Islet of Langerhans (tissue), 1 donor: ENCODE results near the gene CAMTA2.

ENCODE experiments used
- FAIRE-seq: peaks from one replicate; lab custom pipeline; 2011; peaks lifted over from hg19 to GRCh38; lab: Jason Lieb, UNC

CAMTA2 gene

GRCh38 chr17:4969047-4969550, 18.4 kb downstream of the CAMTA2 start:
- no peak for FAIRE-seq

DNA sequence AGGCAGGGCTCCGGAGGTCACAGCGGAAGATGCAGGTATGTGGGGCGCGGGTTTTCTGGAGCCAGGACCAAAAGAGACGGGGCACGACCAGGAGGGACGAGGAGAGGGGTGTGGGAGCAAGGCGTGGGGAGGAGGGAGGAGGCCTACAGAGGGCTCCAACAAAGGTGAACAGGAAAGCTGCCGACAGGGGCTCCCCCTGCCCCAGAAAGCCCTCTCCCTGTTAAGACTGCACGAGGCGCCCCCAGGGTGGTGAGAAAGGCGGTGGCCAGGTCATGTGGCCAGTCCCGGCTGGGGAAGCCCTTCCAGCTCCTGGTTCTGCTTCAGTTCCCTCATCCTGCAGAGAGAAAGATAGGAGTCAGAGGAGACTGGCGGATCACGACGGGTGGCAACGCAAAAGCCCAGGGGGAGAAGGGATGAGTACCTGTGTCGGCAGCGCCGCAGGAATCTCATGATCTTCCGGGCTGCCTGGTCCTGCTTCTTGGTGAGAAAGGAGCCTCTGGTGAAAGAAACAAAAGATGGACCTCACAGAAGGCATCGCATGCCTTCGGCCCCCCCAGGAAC, 18.9 kb downstream of the CAMTA2 start:
- FAIRE-seq, result no peak

DNA sequence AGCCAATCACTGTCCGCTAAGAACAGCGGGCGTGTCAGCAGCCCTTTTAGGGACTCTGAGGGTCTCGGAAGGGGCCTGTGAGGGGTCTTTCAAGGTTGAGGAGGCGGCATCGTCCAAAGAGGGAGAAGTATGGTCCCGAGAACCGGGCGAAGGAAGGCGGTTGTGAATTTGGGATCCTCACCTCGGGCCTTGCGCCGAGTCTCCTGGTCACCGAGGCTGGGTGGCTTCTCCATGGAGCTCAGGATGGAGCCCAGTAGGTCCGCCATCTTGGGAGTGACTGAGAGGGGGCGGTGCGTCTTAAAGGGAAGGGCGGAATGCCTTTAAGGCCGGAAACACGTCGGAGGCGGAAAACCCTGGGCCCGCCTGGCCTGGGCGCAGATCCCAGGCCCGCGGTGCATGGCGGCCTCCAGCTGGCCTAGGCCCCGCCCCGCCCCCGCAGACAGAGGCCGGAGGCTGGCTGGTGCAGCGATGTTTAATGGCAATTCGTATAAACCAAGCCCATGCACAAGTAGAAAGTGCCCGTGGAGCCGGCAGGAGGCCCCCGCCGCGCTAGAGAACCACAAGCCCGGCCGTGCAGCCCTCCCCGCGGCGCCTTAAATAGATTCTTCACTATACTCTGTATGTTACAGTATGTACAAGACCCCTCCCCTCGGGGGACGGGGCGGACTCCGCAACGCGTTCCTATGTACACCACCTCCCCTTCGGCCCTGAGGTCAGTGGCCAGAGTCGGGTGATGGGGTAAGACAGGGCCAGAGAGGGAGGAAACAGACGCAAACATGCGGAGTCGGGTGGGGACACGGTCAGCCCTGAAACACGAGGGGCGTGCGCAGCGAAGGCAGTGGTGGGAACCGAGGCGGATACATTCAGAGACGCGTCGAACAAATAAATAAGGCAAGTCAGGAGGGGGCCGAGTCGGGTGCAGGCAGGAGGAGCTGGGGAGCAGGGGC, 19.7 kb downstream of the CAMTA2 start, which contains the start of gene SPAG7:
Gene SPAG7, minus strand, starts transcription at position 279 of the 947 bp plus-strand sequence. Its CDS starts 13 bp downstream, at position 266.
- FAIRE-seq, result no peak

- FAIRE-seq, result peak; percentile 99
Measured at GRCh38 chr17:4966844-4967538, 20.5 kb downstream of the CAMTA2 start.

GRCh38 chr17:4965311-4965986, 22.0 kb downstream of the CAMTA2 start:
- no peak for FAIRE-seq

DNA sequence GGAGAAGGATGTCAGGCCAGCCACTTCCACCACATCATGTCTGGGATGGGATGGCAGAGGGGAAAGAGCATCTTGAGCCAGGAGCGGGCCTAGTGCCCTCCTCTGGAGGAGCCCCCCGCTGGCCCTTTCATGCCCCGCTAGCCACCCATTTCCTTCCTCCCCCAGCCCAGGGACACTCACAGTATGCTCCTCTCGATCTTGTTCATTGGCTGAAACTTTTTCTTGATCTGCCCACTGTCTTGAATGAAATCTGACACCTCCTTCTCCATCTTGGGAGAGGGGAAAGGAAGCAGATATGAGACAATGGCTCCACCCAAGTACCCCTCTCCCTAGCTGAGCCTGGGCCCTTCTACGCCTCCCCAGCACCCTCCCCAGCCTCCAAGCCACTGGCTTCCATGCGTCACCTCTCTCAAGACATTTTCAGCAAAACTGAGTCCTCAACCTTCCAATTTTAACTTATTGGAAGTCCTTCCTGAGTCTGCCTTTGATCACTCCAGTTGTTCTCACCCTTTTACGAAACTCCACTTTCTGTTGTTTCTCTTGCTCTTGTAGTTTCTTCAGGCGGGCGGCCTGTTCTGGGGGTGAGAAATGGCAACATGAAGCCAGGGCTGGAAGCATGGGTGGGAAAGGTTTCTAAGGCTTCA, 27.1 kb downstream of the CAMTA2 start:
- FAIRE-seq, result no peak

DNA sequence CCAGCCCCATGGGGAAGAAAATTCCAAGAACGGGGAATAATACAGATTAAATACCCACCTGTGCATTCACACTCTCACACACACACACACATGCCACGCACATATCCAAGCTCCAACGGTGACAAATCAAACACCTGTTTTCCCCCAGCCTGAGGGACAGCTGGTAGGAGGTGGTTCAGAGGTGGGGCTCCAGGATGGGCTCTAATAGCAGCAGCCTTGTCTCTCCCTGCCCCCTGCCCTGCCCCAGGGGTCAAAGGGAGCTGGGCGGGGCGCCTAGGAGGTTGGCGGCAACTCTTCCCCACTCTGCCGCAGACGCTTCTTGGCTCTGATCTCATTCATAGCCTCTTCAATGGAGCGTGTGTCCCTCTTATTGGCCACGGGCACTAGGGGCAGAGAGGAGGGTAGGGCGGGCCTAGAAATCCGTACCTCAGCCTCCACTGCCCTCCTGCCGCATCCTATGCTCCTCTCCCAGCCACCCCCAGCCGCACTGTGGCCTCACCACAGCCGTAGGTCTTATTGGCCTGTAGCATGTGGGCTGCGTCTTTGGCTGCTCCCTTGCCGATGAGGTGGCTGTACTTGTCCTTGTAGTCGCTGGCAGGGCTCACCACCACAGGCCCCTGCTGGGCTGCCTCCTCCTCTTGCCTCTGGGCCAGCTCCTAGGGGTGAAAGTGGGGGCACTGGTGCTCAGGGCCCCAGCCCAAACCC, 28.1 kb downstream of the CAMTA2 start:
- no peak for FAIRE-seq

DNA sequence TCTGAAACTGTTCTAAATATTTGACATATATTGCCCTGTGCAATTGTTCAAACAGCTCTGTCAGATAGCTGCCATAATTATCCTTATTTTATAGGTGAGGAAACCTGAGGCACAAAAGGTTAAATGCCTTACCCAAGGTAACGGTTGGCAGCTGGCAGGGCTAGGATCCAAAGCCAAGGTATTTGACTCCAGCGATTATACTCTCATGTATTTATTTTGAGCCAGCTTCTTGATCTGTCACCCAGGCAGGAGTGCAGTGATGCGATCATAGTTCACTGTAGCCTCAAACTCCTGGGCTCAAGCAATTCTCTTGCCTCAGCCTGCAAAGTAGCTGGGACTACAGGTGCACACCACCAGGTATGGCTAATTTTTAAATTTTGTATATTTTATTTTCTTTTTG, 29.4 kb downstream of the CAMTA2 start:
- no peak for FAIRE-seq

DNA sequence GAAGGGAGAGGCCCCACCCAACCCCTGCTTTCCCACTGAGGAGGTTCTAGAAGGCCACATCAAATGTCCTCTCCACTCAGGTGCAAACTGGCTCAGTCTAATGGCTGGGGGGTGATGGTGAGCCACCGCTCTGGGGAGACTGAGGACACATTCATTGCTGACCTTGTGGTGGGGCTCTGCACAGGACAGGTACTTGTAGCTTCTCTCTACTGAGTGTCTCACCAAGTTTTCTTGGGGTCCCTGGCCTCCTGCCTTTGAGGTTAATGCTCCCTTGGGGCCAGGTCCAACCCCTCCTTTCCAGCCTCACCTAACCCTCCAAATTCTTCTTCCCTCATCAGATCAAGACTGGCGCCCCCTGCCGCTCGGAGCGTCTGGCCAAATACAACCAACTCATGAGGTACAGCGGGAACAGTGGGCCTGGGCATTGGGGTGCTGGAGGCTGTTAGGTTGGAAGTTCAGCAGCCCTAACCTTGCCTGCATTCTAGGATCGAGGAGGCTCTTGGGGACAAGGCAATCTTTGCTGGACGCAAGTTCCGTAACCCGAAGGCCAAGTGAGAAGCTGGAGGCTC, 30.9 kb downstream of the CAMTA2 start:
- no peak for FAIRE-seq

DNA sequence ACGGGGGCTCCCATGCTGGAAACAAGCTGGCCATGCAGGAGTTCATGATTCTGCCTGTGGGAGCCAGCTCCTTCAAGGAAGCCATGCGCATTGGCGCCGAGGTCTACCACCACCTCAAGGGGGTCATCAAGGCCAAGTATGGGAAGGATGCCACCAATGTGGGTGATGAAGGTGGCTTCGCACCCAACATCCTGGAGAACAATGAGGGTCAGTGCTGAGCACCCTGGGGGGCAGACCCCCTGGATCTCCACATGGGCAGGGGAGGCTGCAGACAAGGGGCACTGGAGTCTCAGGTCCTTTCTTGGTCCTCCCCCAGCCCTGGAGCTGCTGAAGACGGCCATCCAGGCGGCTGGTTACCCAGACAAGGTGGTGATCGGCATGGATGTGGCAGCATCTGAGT, 32.4 kb downstream of the CAMTA2 start:
- FAIRE-seq, result no peak

DNA sequence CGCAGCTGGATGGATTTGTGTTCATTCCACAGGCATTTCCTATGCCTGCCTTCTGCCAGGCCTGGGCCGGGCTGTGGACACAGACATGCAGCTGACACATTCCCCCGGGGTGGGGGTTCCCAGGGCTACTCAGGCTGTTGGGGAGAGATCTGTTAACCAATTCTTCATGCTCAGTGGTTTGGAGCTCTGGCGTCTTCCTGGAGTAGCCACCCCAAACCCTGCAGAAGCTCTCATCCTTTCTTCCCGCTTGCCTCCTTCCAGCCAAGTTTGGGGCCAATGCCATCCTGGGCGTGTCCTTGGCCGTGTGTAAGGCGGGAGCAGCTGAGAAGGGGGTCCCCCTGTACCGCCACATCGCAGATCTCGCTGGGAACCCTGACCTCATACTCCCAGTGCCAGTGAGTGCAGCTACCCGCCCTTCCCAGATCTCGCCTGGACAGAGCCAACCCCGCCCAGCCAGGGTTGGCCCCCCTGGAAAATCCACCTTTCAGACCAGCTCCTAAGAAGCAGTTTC, 34.0 kb downstream of the CAMTA2 start:
- FAIRE-seq, result no peak

DNA sequence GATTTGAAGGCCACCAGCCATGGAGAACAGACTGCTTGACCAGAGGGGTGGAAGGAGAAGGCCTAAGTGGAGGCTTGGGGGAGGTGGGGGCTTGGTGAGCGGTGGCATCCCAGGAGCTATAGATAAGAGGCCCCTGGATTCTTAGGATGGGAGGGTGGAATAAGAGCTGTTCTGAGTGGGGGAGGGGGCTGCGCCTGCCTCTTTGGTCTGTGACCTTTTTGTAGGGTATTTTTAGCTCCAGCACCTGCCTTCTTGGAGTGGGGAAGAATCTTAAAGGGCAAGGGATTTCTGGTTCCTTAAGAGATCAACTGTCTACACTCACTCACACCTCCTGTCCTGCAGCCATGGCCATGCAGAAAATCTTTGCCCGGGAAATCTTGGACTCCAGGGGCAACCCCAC, 36.0 kb downstream of the CAMTA2 start:
- FAIRE-seq, result no peak

DNA sequence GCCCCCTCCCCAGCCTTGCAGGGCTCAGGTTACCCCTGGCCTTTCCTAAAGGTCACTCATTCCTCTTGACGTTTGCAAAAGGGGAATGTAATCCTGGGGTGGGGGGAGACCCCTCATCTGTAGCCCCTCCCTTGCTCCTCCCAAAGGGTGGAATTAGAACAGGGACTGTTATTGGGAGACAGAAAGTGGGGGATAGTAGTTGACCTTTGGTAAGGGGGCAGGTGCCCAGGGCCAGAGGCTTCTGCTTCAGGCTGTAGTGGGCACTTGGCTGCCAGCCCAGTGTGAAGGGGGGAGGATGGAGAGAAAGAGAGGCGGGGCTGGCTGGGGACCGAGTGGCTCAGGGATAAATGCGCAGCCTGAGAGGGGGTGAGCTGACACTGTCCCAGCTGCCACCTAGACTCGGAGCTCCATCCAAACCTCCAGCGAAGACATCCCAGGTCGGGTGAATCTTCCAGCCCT, 36.7 kb downstream of the CAMTA2 start, which contains the start of gene ENO3:
Gene ENO3, plus strand, starts transcription at position 374 of the 459 bp plus-strand sequence. CDS start 711 bp downstream, outside the sequence.
- FAIRE-seq, result no peak

GRCh38 chr17:4950075-4950745, 37.3 kb downstream of the CAMTA2 start:
- no peak for FAIRE-seq

DNA sequence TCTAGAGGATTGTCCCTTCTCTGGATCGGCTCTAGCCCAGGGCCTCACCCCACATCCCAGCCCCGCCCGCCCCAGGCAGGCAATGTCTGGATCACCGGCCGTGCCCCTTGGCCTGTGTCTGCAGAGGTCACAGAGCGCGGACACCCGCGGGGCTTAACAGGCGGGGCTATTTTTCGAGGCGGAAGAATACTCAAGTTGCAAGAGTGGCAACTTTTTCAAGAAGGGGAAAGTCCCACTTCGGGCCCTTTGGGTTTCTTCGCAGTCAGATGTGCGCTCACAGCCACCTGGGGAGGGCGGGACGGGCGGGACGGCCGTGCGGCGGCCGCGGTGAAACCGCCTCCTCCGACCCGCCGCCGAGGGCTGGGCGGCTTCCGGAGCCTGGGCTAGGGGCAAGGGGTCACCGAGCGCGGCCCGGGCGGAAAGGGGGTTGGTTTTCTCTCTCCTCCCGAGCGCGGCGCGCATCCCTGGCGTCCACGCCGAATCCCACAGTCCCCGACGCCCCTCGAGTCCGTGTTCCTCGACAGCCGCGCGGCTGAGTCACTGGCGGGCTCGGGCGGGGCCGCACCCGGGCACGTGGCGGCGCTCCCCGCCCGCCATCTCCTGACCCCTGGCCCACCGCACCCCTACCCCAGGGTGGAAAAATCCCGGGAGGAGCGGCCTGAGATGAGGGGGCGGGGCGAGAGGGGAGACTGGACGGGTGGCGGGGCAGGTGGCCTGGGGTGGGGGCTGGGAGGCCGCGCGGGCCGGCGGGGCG, 38.0 kb downstream of the CAMTA2 start:
- FAIRE-seq, result no peak

- no peak for FAIRE-seq
Measured at GRCh38 chr17:4948931-4949320, 38.5 kb downstream of the CAMTA2 start.

DNA sequence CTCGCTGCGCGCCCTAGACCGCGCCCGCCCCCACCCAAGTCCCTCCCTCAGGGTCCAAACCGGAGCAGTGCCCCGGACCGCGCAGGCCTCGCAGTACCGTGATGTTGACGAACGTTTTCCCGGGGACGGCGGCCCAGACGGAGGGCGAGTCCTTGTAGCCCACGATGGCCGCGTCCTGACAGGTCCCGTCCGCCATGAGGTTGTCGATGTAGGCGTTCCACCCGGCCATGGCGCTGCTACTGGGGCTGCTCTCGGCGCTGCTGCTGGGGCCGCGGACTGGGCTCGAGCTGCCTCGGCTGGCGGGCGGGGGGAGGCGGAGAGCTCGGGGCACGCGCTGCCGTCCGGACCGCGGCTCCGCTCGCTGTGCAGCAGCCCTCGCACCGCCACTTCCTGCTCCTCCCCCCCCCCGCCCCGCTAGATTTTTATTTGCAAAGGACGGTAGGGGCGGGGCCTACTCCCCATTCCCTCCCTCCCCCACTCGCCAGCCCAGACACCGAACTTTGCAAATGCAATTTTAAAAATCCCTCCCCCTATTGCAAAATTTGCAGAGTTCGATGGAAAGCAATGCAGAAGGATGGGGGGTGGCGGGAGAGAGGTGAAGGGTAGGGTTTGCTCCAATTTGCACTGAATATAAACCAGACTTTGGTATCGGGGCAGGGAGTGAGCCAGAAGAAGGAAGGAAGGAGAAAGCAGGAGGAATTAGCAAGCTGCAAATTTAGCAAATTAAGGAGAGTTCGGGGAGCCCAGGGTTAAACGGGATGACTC, 39.1 kb downstream of the CAMTA2 start, which contains the start of gene PFN1:
Gene PFN1, minus strand, starts transcription at position 365 of the 765 bp plus-strand sequence. Its CDS starts 136 bp downstream, at position 229.
- no peak for FAIRE-seq
